ENCODE measurements around the gene FAR2.

- TF ChIP-seq, protein P1, sequence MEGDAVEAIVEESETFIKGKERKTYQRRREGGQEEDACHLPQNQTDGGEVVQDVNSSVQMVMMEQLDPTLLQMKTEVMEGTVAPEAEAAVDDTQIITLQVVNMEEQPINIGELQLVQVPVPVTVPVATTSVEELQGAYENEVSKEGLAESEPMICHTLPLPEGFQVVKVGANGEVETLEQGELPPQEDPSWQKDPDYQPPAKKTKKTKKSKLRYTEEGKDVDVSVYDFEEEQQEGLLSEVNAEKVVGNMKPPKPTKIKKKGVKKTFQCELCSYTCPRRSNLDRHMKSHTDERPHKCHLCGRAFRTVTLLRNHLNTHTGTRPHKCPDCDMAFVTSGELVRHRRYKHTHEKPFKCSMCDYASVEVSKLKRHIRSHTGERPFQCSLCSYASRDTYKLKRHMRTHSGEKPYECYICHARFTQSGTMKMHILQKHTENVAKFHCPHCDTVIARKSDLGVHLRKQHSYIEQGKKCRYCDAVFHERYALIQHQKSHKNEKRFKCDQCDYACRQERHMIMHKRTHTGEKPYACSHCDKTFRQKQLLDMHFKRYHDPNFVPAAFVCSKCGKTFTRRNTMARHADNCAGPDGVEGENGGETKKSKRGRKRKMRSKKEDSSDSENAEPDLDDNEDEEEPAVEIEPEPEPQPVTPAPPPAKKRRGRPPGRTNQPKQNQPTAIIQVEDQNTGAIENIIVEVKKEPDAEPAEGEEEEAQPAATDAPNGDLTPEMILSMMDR (IDR thresholded peaks at IDR 0.05; ENCODE audit: insufficient read depth, low read depth, low read length), result no peak
- TF ChIP-seq EZH2 (IDR thresholded peaks at IDR 0.05; ENCODE audit: insufficient read depth, low read length), result no peak
Observed at GRCh38 chr12:29146196-29146595, 2.9 kb upstream of the FAR2 start.
